GM18505 (cell line): ENCODE data around the gene ZFYVE28.

Experiments
- ATAC-seq: cut with Tn5 transposase; IDR thresholded peaks from one replicate; pipeline ENCODE4 v1.9.1; 2021; ENCODE audit not compliant: unreplicated experiment
- POLR2A ChIP-seq: IDR thresholded peaks from 4 replicates; pipeline ENCODE4 v1.6.1; 2011; ENCODE audit warnings: borderline replicate concordance; ENCODE audit not compliant: insufficient read depth, insufficient read length; ENCODE audit errors: extremely low read depth

The ZFYVE28 gene

GRCh38 chr4:2373532-2373931 lies 44.9 kb downstream of the ZFYVE28 start:
- ATAC-seq, result no peak
- no peak for TF ChIP-seq POLR2A

DNA sequence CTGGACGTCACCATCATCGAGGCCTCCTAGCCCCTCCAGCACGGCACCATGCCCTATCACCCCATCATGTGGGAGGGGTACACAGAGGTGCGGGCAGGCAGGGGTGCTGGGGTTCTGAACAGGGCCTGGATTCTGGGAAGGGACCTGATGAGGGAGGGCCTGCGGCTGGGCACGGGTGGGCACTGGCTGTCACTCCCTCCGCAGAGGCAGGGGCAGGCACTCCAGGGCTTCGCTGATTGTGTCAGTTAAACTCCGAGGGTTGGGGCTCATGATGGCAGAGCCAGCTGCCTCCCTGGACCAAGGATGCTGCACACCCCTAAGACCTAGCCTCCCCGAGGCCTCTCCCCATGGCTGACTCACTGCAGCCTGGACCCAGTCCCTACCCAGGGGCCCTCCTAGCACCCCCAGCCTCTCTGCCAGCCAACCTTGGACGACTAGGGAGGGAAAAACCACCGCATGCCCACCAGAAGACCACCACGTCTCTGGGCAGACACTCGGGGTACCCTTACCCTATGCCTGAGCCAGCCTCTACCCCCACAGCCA lies 45.9 kb downstream of the ZFYVE28 start:
- no peak for ATAC-seq
- no peak for TF ChIP-seq POLR2A

- TF ChIP-seq POLR2A, result no peak
- no peak for ATAC-seq
Observed at GRCh38 chr4:2371765-2372487, 46.5 kb downstream of the ZFYVE28 start.

DNA sequence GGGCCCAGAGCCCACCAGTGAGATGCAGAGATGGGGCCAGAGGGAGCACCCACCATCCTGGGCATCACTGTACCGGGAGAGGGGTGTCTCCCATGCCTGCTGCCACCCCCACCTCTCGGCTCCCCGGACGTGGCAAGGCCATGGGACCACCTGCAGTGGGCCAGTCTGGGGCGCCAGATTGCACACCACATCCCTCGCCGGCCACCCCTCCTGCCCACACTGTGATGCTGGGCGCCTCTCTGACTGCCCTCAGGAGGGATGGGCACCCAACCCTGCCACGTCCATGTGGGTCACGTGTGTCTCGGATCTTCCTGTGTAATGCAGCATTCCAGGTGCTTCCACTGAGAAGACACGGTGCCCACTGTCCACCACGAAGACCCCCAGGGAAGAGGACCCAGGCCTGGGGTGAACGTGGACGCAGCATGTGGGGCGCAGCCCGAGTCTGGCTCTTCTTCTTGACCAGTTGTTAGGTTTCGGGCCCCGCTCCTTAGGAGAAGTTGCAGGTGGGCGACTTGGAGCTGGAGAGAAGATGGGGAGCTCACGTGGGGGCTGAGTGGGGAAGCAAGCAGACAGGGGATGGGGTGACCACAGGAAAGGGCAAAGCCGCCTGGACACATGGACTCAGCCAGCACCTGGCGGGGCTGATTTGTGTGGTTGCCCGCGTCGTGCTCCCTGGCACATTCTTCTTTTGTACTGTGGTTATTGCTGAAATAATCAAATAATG lies 47.7 kb downstream of the ZFYVE28 start:
- no peak for TF ChIP-seq POLR2A
- no peak for ATAC-seq

DNA sequence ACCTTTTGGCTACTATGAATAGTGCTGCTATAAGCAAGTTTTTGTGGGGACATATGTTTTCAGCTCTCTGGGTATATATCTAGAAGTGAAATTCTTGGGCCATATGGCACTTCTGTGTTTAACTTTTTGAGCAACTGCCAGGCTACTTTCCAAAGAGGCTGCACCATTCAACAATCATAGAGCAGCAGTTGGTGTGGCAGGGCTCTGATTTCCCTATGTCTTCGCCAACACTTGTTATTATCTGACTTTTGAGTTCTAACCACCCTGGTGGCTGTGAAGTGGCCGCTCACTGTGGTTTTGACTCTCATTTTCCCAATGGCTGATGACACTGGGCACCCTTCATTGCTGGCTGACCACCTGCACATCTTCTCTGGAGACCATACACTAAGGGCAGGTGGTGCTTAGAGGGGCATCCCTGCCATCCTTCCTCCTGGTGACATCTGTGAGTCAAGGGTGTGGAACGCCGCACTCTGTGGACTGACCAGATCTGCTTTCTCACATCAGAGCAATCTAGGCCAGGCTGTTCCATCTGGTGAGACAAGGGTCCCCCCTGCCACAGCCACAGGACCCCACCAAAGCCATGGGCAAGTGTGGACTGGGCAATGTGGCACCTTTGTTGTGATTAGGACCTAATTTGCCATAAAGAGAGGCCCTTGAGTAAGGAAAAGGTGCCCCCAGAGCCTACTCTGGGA lies 49.6 kb downstream of the ZFYVE28 start:
- ATAC-seq, result no peak
- TF ChIP-seq POLR2A, result no peak

DNA sequence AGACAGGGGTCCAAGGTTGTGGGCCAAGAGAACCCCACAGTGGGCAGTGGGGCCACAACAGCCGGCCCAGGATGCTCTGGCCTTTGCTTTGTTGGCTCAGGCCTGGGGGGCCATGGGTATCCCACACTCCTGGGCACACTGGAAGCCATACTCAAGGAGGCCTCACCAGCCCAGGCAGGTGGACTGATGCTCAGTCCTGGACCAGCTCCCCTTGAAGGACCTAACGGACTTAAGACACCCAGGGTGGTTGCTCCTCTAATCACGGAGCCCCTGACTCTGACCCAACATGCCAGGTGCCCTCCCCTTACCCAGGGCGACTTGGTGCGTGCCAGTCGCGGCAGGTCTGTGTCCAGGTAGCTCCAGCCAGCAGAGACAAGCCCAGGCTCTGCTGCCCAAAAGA lies 50.8 kb downstream of the ZFYVE28 start:
- ATAC-seq, result no peak
- no peak for TF ChIP-seq POLR2A

GRCh38 chr4:2366252-2367192 lies 51.9 kb downstream of the ZFYVE28 start:
- TF ChIP-seq POLR2A, result no peak
- no peak for ATAC-seq

GRCh38 chr4:2365913-2366210 lies 52.6 kb downstream of the ZFYVE28 start:
- ATAC-seq, result no peak
- TF ChIP-seq POLR2A, result no peak

GRCh38 chr4:2365054-2365912 lies 53.2 kb downstream of the ZFYVE28 start:
- TF ChIP-seq POLR2A, result no peak
- ATAC-seq, result no peak

DNA sequence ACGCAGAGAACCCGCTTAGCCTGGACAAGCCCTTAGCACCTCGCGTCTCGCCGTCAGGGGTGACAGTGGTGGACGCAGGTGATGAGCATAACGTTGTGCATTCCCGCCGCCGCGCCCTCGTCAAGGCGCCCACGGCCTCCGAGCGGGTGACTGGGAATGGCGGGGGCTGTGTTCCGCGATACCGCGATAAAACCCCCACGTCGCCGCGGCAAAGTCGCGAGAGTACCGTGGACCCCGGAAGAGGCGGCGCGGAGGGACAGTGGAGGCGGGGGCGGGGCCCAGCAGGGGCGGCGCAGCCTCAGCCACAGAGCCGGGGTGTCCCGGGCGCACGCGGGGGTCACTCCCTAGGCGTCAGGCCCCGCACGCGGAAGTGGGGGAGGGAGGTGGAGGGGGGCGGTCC lies 53.8 kb downstream of the ZFYVE28 start:
- TF ChIP-seq POLR2A, result no peak

DNA sequence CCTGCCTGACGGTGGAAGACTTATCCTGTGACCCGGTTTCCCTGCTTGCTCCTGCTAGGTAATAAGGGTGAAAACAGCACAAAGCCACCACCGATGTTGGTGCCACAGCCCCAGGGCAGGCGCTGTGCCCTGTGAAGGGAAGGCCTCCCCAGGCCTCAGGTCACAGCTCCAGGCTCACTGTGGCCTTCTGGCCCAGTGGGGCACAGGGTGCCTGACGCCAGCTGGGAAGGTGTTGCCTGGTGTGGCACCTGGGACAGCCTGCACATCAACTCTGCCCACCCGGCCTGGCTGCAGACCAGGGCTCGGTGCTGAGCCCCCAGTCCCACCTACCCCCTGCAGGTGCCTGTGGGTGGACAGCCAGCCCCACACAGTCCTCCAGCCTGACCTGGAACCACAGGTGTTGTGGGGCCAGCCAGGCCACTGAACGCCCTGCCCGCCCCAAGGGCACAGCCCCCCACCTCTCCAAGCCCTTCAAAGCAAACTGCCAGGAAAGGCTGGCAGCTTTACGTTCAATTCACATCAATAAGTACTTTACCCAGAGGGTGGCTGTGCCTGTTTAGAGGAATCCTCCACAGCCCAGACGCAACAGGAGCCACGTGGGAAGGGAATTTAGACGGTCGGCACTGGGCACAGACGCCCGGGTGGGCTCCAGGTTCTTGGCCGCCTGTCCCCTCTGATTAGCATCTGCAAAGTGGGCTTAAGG lies 54.3 kb downstream of the ZFYVE28 start:
- no peak for TF ChIP-seq POLR2A
- no peak for ATAC-seq

More for the DNA sequence above, 53.8 kb downstream of the ZFYVE28 start:
- no peak for ATAC-seq
